Renal cortical epithelial cell (primary cell): ENCODE results near the gene RPP14. TPM values are rescaled to one million over a fixed set of nuclear protein-coding genes. Genes with fewer than 3 reads are reported as not detected.

Experiments used
- DNase-seq: peaks from one replicate; pipeline ENCODE4 v3.0.0-alpha.2; 2011; ENCODE audit warnings: low read depth
- total RNA-seq: library from RNA; depleted of rRNA; stranded (reverse); fragments of >200 nt; gene quantifications from 2 replicates; pipeline ENCODE4 v1.2.3, GENCODE V29; 2014

Gene RPP14
- total RNA-seq, 1 donor from 2014 or later: 14.5 TPM

DNA sequence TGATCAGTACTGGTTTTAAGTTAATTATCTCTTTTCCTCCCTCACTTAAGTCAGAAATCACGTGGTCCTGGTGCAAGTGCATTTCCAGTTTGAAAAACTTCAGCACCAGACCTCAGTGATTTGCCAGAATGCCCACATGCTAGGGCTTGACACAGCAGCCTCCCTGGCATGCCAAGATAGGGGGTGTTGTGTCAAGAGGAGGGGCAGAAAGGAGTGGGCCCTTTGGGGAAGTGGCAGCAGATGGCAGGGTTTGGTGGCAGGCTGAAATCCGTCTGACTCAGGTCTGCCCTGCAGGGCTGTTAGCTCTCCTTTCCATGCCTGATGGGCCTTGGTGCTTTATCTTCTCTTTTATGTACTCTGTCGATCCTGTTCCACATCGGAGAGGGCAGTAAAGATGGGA is 50.0 kb downstream of the RPP14 start:
- DNase-seq: no peak

DNA sequence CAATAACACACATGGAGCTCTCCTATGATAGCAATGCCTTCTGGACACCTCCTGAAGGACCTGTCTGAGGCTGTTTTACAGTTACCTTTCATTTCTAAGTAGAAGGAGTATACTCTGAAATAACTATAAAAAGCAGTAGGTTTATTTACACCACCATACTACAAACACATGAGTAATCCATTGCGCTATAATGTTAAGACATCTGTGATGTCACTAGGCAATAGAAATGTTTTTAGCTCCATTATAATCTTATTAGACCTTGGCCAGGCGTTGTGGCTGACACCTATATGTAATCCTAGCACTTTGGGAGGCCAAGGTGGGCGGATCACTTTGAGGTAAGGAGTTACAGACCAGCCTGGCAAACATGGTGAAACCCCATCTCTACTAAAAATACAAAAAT is 51.4 kb downstream of the RPP14 start:
- DNase-seq: no peak

GRCh38 chr3:58358092-58358491 is 52.0 kb downstream of the RPP14 start:
- no peak for DNase-seq

DNA sequence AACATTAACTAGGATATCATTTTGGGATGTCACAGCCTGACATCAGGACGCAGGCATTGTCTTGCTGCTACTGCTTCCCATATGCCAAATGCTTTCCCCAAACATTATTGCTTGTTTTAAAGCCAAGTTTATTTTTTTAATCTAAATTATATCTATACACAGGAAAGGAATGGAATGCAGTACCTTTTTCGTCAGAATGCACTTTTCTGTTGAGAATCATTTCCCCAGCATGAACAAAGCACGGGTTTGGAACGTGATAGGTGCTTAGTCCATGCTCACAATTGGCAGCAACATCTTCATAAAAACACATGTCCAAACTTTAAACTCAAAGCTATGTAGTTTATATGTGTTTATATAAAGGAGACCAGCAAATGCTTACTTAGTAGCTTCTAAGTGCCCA is 52.8 kb downstream of the RPP14 start:
- DNase-seq: no peak

GRCh38 chr3:58359621-58360020 is 53.6 kb downstream of the RPP14 start:
- no peak for DNase-seq

DNA sequence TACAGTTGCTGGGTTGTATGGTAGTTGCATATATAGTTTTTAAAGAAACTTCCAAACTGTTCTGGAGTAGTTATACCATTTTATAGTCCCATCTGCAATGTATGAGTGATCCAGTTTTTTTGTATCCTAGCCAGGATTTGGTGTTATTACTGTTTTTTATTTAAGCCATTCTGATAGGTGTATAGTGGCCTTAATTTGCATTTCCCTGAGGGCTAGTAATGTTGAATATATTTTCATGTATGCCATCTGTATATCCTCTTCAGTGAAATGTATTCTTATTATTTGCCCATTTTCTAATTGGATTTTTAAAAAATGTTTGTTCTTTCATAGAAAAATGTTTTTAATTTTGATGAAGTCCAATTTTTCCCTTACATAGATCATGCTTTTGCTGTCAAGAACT is 55.8 kb downstream of the RPP14 start:
- no peak for DNase-seq

DNA sequence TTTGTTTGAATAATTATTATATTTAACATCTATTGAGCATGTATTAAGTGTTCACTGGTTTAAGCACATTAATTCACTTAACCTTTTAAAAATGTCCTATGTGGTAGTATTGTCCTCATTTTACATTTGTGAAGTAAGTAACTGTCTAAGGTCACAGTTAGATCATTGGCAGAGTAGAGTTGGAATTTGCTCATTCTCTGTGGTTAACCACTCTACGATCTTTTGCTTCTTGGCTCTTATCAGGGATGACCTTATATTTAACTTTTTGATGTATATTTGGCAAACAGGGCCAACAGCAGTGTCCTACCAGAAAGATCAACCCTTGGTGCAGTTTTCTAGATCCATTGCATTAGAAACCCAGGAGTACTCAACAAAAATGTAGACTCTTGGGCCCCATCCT is 60.7 kb downstream of the RPP14 start:
- DNase-seq: peak; percentile 11

DNA sequence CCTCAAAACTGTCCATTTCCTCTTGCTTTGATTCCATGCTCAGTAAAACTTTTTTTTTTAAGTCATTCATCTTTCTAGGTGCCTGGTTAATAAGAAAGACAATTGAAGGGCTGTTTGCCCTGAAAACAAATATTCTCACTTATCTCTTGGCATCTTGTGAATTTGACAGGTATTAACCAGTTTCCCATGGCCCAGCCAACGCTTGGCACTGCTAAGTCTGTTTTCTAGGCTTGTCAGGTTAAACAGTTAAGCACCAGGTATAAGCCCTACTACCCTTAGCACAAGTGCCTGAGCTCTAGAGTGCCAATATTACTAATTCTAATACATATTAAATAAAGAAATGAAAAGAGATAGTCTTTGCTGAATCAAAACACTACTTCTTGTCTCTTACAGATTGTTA is 63.0 kb downstream of the RPP14 start:
- no peak for DNase-seq

Other genes starting within 250 kb of the RPP14 start
- gene DNASE1L3, start 95.3 kb upstream of the RPP14 start, total RNA-seq: not detected in 2 replicates
- 5.2 and 8.8 TPM in 2 replicates for gene ABHD6, start 68.5 kb upstream of the RPP14 start, total RNA-seq
- 14.8 and 17.0 TPM in 2 replicates for gene HTD2, start 275 bp downstream of the RPP14 start, total RNA-seq
- gene PXK, start 26.6 kb downstream of the RPP14 start, total RNA-seq: 8.5 and 19.3 TPM in 2 replicates
- gene PDHB, start 127.6 kb downstream of the RPP14 start, total RNA-seq: 126 and 207 TPM in 2 replicates
- 6.3 and 9.5 TPM in 2 replicates for gene KCTD6, start 185.9 kb downstream of the RPP14 start, total RNA-seq
- 0.75 TPM in 1 of 2 replicates, not detected in the other for gene ACOX2, start 230.9 kb downstream of the RPP14 start, total RNA-seq